ENCODE measurements around the gene GPR87.

GPR87 gene

GRCh38 chr3:151315136-151315535 is 1.5 kb downstream of the GPR87 start:
- Histone ChIP-seq H3K36me3 (no peaks in the 10 kb centered on the region), H3K9me3 (no peaks in the 10 kb centered on the region), H3K4me1 (no peaks in the 10 kb centered on the region), H3K27me3 (no peaks in the 10 kb centered on the region), H3K4me3 (ENCODE audit: low read depth, low read length) (no peak overlapping the region)
- no peak for DNase-seq
- no peak for TF ChIP-seq CTCF (IDR thresholded peaks at IDR 0.05; ENCODE audit: low read depth, low read length)

GRCh38 chr3:151314593-151314992 is 2.0 kb downstream of the GPR87 start:
- Histone ChIP-seq H3K9me3 (no peaks in the 10 kb centered on the region), H3K4me3 (ENCODE audit: low read depth, low read length) (no peak overlapping the region), H3K4me1 (no peaks in the 10 kb centered on the region), H3K27me3 (no peaks in the 10 kb centered on the region), H3K36me3 (no peaks in the 10 kb centered on the region)
- DNase-seq: no peak
- TF ChIP-seq CTCF (IDR thresholded peaks at IDR 0.05; ENCODE audit: low read depth, low read length): no peak

- TF ChIP-seq CTCF (IDR thresholded peaks at IDR 0.05; ENCODE audit: low read depth, low read length): no peak
Observed at GRCh38 chr3:151314137-151314536, 2.5 kb downstream of the GPR87 start.

GRCh38 chr3:151312972-151313371 is 3.6 kb downstream of the GPR87 start:
- no peak for TF ChIP-seq CTCF (IDR thresholded peaks at IDR 0.05; ENCODE audit: low read depth, low read length)
- H3K4me3 ChIP-seq (ENCODE audit: low read depth, low read length): no peak overlapping the region
- no peaks in the 10 kb centered on the region for H3K9me3 ChIP-seq
- no peak for DNase-seq
- H3K36me3 ChIP-seq: no peaks in the 10 kb centered on the region
- no peaks in the 10 kb centered on the region for H3K4me1 ChIP-seq
- H3K27me3 ChIP-seq: no peaks in the 10 kb centered on the region

More at GRCh38 chr3:151314137-151314536, 2.5 kb downstream of the GPR87 start:
- H3K4me1 ChIP-seq: no peaks in the 10 kb centered on the region
- H3K27me3 ChIP-seq: no peaks in the 10 kb centered on the region
- H3K9me3 ChIP-seq: no peaks in the 10 kb centered on the region
- no peak overlapping the region for H3K4me3 ChIP-seq (ENCODE audit: low read depth, low read length)
- DNase-seq: no peak
- H3K36me3 ChIP-seq: no peaks in the 10 kb centered on the region

GRCh38 chr3:151309566-151309965 is 7.1 kb downstream of the GPR87 start:
- no peaks in the 10 kb centered on the region for H3K9me3 ChIP-seq
- H3K4me1 ChIP-seq: no peaks in the 10 kb centered on the region

More at GRCh38 chr3:151309566-151309965, 7.1 kb downstream of the GPR87 start:
- no peak for DNase-seq
- H3K36me3 ChIP-seq: no peaks in the 10 kb centered on the region
- TF ChIP-seq CTCF (IDR thresholded peaks at IDR 0.05; ENCODE audit: low read depth, low read length): no peak
- no peak overlapping the region for H3K4me3 ChIP-seq (ENCODE audit: low read depth, low read length)
- H3K27me3 ChIP-seq: no peaks in the 10 kb centered on the region
